Fibroblast of skin of scalp (primary cell): ENCODE data around the gene PRKG1.

Source experiments
- DNase-seq: peaks from one replicate; pipeline ENCODE4 v3.0.0-alpha.2; 2013

Gene PRKG1

DNA sequence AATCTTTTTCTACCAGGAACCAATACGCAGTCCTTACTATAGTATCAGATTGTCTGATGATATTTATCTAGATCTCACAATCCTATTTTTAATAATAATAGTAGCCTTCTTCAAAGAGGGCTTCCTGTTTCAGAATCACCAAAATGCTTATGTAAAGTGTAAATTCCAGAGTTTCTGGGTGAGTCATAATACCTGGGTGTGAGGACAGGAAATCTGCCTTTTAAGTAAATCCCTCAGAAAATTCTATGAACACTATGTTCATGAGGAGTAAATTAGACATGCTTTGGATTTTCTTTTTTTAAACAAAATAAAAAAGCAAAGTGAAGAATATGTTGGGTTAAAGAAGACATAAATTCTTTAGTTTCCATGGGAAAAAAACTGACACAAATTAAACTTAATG, 1260.3 kb downstream of the PRKG1 start:
- DNase-seq = no peak

GRCh38 chr10:52335665-52336064, 1261.4 kb downstream of the PRKG1 start:
- no peak for DNase-seq

- no peak for DNase-seq
These were observed 1262.9 kb downstream of the PRKG1 start for GRCh38 chr10:52337225-52337624.

GRCh38 chr10:52343439-52343838, 1269.2 kb downstream of the PRKG1 start:
- DNase-seq = no peak

GRCh38 chr10:52346394-52347326, 1272.4 kb downstream of the PRKG1 start:
- DNase-seq = no peak

DNA sequence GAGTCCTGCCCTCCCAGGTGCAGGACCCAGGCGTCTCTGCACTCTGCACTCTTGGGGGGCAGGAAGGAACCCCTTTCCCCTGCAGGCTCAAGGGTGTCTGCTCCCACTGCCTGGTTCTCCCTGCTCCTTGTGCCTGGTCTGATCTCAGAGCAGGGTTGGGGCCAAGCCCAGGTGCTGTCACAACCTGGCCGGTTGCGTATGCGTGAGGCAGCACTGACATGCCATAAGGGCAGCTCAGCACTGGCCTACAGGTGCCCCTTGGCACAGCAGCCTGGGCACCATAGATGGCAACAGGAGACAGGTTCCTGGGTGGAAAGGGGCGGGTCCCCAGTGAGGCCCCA, 1273.0 kb downstream of the PRKG1 start:
- no peak for DNase-seq
